Endothelial cell of umbilical vein (primary cell): Measurements from ENCODE around the gene PHPT1.

ENCODE experiments used
- EZH2 ChIP-seq: IDR thresholded peaks from 2 replicates; pipeline ENCODE4 v1.6.1; 2012; ENCODE audit warnings: borderline replicate concordance, low read depth, mild to moderate bottlenecking, moderate library complexity, low read length, inconsistent platforms; ENCODE audit not compliant: severe bottlenecking
- FOS ChIP-seq: IDR thresholded peaks from 2 replicates; pipeline ENCODE4 v1.6.1; 2011; ENCODE audit warnings: mild to moderate bottlenecking, low read length, moderate library complexity, borderline replicate concordance; ENCODE audit not compliant: insufficient read depth
- GATA2 ChIP-seq: IDR thresholded peaks from 2 replicates; pipeline ENCODE4 v1.7.0; 2011; ENCODE audit warnings: low read depth, mild to moderate bottlenecking, moderate library complexity, mixed read lengths, low read length; ENCODE audit not compliant: insufficient read length, insufficient read depth
- JUN ChIP-seq: IDR thresholded peaks from 2 replicates; pipeline ENCODE4 v1.6.1; 2011; ENCODE audit warnings: borderline replicate concordance, low read depth; ENCODE audit not compliant: insufficient read length, insufficient read depth
- MYC ChIP-seq: IDR thresholded peaks from one replicate; pipeline ENCODE4 v1.6.1; 2011; ENCODE audit warnings: mild to moderate bottlenecking, low read depth, low read length
- POLR2A ChIP-seq: IDR thresholded peaks from 2 replicates; pipeline ENCODE4 v1.6.1; 2012; ENCODE audit warnings: low read depth, mild to moderate bottlenecking, control low read depth, low read length
- POLR2AphosphoS5 ChIP-seq: IDR thresholded peaks from 2 replicates; pipeline ENCODE4 v1.6.1; 2012; ENCODE audit warnings: low read depth, mild to moderate bottlenecking, control low read depth, low read length, moderate library complexity; ENCODE audit not compliant: insufficient read depth
- TF ChIP-seq, protein P1 (sequence below), 2 donors: IDR thresholded peaks; 1 replicate in 1 of 2; 2 replicates in 1 of 2; pipeline ENCODE4 v1.5.1; 2011; ENCODE audit warnings: low read length in 2 of 2, mild to moderate bottlenecking in 2 of 2, moderate library complexity in 2 of 2, control low read depth in 1 of 2, inconsistent platforms in 1 of 2, low read depth in 1 of 2; ENCODE audit not compliant: insufficient read depth in 1 of 2; ENCODE audit errors: extremely low read depth in 1 of 2
- TF ChIP-seq, protein P2 (sequence below): IDR thresholded peaks from 2 replicates; pipeline ENCODE4 v1.6.1; 2011; ENCODE audit not compliant: insufficient read depth, insufficient read length

DNA sequence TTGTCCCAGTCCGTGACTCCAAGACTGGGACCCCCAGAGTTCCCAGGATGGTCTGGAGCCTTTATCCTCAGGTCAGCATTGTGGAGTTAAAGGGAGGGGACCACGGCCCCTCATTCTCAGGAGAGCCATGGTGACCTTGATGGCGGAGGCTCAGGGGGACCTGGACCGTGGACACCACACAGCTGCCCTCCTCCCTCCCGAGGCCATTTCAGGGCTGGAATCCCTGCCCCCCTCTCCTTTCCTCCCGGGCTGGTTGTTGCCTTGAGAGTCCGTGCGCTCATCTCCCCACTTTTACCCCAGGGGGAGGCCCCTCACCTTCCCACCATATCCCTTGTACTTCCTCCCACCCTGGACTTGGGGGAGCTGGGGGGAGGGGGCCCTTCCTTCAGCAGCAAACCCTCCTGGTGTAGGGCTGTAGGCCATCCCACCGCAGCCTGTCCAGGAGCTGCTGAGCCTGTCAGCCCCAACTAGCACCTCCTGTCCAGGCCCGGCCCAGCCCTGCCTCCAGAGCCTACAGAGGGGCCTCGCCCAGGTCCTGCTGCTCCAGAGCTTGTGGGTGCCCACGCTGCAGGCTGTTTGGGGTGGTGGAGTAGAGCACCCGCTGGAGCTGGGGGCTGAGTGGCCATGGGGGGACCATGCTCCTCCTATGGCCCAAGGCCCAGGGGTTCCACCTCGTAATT lies 21.3 kb upstream of the PHPT1 start:
- TF ChIP-seq POLR2A = no peak
- no peak for TF ChIP-seq POLR2AphosphoS5
- TF ChIP-seq, protein P1, sequence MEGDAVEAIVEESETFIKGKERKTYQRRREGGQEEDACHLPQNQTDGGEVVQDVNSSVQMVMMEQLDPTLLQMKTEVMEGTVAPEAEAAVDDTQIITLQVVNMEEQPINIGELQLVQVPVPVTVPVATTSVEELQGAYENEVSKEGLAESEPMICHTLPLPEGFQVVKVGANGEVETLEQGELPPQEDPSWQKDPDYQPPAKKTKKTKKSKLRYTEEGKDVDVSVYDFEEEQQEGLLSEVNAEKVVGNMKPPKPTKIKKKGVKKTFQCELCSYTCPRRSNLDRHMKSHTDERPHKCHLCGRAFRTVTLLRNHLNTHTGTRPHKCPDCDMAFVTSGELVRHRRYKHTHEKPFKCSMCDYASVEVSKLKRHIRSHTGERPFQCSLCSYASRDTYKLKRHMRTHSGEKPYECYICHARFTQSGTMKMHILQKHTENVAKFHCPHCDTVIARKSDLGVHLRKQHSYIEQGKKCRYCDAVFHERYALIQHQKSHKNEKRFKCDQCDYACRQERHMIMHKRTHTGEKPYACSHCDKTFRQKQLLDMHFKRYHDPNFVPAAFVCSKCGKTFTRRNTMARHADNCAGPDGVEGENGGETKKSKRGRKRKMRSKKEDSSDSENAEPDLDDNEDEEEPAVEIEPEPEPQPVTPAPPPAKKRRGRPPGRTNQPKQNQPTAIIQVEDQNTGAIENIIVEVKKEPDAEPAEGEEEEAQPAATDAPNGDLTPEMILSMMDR (IDR thresholded peaks at IDR 0.05; ENCODE audit: extremely low read depth in 1 of 2, insufficient read depth in 1 of 2, low read depth in 1 of 2, low read length in 2 of 2) = no peak
- no peak for TF ChIP-seq EZH2
- no peak for TF ChIP-seq MYC
- TF ChIP-seq, protein P2, sequence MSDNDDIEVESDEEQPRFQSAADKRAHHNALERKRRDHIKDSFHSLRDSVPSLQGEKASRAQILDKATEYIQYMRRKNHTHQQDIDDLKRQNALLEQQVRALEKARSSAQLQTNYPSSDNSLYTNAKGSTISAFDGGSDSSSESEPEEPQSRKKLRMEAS = no peak
- no peak for TF ChIP-seq GATA2
- no peak for TF ChIP-seq JUN
- no peak for TF ChIP-seq FOS
